HG03103 (cell line): ENCODE measurements around the gene C20orf173.
"Not testable (repeated sequence)": the region's sequence is repeated elsewhere in the genome, so short reads cannot be mapped to it uniquely, and the experiment has no call there.

Source experiments
- ATAC-seq: cut with Tn5 transposase; IDR thresholded peaks from one replicate; pipeline ENCODE4 v1.9.1; 2021; ENCODE audit warnings: low read depth; ENCODE audit not compliant: unreplicated experiment

Gene C20orf173, protein sequence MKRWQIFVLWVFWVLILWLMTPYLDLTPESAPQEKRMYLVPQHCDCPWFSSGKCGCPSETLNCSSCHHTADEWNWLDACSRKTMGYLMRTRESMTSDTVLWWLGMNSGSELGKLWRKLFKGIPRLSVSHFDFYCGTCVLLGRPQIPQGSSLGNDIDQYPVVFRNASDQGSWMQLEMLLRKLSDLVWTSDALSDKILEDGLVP

GRCh38 chr20:35529552-35529951 is at the start of gene C20orf173:
TSS of gene C20orf173 (minus strand) at chr20:35529652. CDS start at chr20:35529373, 279 bp downstream.
- no peak for ATAC-seq

DNA sequence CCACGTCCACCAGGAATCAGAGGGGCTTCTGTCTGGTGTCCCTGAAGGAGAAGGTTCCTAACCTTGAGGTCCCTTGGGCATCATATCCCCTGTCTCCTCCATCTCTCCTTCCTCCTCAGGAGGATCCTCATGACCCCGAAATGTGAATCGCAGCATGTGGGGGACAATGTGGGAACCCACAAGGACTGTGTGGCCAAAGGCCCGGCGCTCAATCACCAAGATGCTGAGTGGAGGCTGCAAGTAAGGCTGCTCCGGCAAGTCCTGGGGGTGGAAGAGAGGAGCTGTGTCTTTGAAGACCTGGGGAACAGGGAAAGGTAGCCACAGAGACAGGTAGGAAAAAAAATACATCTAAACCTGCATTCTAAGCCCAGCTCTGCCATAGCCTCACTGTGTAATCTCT is 49.7 kb upstream of the C20orf173 start:
- ATAC-seq: no peak

GRCh38 chr20:35578469-35578868 is 49.0 kb upstream of the C20orf173 start:
- ATAC-seq: no peak

DNA sequence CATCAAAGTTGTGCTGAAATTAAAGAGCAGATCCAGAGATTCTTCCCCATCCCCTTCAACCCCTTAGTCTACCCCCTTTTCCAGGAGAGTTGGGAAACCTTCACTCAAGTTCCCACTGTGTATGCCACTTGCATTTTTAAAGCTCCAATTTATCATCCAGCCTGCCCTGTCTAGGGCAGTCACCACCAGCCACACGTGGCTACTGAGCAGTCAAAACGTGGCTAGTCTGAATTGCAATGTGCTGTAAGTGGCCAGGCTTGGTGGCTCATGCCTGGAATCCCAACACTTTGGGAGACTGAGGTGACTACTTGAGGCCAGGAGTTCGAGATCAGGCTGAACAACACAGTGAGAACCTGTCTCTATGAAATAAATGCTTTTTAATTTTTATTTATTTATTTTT is 47.4 kb upstream of the C20orf173 start:
- ATAC-seq: no peak

DNA sequence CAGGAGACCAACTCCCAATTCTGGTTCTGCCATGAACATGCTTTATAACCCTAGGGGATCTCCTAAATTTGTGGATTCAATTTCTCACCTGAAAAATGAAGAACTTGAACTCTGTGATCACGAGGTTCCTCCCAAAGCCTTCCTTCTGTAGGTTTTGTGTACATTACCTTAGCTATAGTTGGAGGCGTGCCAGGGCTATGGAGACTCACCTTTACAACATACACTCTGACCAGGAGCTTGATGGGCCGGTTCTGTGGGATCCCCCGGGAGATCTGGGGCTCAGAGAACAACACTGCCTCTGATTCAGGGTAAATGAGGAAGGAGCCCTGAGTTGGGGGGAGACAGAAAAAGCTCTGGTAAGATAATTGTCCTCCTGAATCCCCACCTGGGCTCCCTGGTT is 46.5 kb upstream of the C20orf173 start:
- ATAC-seq: no peak

- ATAC-seq: no peak
These were observed 43.4 kb upstream of the C20orf173 start for GRCh38 chr20:35572838-35573237.

GRCh38 chr20:35571555-35571954 is 42.1 kb upstream of the C20orf173 start:
- no peak for ATAC-seq

DNA sequence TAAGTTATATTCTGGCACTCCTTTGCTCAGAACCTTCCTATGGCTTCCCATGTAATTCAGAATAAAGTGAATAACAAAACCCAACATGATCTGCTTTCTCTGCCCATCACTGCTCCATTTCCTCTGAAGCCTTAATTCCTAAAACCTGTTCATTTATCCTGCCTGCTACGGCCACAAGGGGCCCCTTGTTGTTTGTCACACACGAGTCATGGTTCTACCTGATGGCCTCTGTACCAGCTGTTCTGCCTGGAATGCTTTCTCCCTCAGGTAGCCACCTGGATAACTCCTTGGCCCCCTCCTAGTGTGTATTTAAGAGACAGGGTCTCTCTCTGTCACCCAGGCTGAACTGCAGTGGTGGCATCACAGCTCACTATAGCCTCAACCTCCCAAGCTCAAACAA is 39.2 kb upstream of the C20orf173 start:
- ATAC-seq: no peak

- no peak for ATAC-seq
These were observed 35.5 kb upstream of the C20orf173 start for GRCh38 chr20:35564905-35565304.

DNA sequence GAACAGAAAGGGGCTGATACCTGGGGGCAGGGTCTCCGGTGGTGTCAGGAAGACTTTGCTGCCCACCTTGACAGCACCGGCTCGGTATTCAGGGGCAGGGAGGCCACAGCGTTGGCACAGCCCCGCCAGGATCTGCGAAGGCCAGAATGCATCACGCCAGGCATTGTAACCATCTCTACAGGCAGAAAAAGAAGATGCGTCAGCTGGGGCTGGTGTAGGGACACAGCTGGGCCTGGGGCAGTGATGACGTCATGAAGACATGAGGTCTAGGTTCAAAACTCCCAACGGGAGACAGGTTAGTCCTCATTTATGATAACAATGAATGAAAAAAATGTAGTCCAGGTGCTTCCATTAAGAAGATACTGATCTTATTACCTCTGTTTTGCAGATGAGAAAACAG is 34.4 kb upstream of the C20orf173 start:
- ATAC-seq: no peak

GRCh38 chr20:35562541-35563110 is 33.2 kb upstream of the C20orf173 start:
- no peak for ATAC-seq

DNA sequence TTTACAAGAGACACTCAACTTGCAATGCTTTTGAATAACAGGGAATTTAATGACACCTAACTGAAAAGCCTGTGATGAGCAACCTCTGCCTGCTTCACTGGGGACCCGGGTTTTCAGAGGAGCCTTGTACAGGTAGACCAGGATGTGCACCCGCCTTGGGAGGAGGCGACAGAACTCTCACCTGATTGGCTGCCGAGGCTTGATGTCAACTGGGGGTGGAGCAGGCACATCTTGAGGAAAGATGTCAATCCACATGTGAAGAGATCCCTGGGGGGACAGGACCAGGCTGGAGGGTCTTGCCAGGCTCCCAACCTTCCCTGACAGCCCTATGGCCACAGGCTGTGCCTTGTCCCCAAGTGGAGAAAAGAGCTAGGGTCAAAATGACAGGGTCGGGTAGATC is 32.2 kb upstream of the C20orf173 start:
- ATAC-seq: no peak

GRCh38 chr20:35561268-35561667 is 31.8 kb upstream of the C20orf173 start:
- no peak for ATAC-seq

DNA sequence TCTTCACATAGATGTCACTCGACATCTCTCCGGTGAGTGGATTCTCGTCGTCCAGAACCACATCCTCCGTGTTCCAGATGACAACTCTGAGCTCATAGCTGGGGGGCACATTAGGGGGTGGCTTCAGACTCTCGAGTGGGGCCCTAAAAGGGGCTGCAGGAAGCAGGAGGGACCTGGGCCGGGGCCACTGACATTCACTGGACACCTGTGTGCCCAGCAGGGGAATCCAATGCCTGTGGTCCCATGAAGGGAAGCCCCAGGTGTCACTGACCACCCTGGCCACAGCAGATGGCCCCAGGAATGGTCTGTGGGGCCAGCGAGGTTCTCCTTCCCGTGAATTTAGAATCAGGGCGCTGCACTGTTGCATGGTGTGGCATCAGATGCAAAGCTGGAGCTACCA is 31.1 kb upstream of the C20orf173 start:
- ATAC-seq: no peak

DNA sequence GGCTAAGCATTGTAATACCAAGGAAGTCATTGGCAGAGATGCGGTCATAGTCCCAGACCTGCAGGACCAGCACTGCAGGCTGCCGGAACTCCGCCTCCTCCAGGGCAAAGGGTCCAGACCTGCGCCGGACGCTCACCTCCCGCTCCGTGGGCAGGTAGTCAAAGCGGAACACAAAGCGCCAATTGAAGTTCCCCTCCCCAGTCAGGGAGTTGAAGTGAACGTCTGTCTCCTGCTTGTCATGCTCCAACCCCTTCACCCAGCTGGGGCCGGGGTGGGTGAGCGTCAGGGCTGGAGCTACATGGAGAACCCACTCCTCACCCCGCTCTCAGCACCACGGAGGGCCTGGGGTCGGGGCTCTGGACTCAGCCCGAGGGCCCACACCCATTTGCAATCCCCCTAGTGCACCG is 30.7 kb upstream of the C20orf173 start:
- no peak for ATAC-seq

GRCh38 chr20:35559042-35559693 is 29.7 kb upstream of the C20orf173 start:
- ATAC-seq: no peak

DNA sequence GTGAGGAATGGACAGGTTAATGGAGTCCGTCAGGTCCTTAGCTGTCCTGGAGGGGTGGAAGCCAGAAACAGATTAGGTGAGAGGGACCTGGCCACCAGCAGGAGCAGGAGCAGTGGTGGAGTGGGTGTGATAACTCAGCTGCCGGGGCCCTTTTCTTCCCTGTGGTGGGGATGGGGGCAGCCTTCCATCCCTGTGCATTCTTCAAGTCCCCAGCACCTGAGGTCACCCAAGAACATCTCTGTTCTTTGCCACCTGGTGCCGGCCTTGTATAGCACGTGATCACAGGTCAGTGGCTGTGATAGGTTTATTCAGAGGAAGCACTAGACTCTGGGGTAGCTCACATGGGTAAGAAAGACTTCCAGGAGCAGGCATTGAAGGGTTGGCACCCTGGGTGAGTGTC is 29.0 kb upstream of the C20orf173 start:
- ATAC-seq: no peak

- no peak for ATAC-seq
These were observed 27.4 kb upstream of the C20orf173 start for GRCh38 chr20:35556871-35557270.

DNA sequence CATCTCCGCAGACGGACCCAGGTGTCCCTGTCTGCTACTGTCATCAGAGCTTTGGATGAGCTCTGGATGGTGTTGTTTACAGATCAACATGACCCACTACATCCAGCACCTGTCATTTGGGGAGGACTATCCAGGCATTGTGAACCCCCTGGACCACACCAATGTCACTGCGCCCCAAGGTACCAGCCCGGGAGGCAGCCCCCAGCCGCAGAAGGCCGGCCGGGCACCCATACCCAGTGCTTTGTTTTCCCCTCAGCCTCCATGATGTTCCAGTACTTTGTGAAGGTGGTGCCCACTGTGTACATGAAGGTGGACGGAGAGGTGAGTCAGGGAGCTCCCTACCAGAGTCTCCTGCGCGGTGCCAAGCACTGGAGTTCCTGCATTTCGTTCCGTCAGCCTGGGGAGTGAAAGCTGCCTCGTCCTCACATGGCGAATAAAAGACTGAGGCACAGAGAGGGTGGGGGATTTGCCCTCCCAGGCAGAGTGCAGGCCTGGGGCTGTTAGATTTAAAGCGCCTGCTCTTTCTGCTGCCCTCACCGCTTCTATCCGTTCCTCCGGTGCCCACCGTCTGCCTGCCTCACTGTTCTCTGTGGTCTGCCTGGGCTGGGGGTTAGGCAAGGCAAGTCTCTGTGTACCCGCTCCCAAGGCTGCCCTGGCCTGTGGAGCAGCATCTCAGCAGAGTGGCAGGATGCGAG is 26.6 kb upstream of the C20orf173 start:
- no peak for ATAC-seq

- ATAC-seq: not testable (repeated sequence)
These were observed 26.0 kb upstream of the C20orf173 start for GRCh38 chr20:35555461-35555860.

DNA sequence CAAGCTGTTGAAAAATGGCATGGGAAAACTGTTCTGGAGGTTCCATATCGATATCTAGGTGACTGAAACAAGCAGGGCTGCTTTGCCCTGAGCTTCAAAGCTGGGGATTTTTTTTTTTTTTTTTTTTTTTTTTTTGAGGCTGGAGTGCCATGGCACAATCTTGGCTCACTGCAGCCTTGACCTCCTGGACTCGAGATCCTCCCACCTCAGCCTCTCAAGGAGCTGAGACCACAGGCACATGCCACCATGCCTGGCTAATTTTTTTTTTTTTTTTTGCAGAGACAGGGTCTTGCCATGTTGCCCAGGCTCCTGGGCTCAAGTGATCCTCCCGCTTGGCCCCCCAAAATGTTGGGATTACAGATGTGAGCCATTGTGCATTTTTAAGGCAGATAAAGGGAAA is 23.5 kb upstream of the C20orf173 start:
- no peak for ATAC-seq

DNA sequence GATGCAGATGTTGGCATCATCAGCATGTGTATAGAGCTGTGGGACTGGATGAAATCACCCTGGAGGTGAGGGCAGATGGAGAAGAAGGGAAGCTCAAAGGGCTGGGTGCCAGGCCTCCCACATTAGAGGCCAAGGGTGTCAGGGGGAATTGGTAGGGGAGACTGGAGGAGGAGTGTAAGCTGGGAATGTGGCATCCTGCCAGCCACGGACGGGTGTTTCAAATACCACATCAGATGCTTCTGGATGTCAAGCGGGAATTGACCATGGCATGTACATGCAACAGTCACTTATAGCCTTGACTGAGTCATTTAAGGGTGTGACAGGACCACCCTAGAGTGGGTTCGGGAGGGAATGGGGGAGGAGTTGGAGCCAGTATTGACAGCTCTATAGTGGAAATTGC is 22.1 kb upstream of the C20orf173 start:
- ATAC-seq: no peak
